GM21723 (cell line): ENCODE measurements around the gene PPP2R3B.
"Not testable (repeated sequence)": the region's sequence is repeated elsewhere in the genome, so short reads cannot be mapped to it uniquely, and the experiment has no call there.

Experiments
- ATAC-seq: cut with Tn5 transposase; IDR thresholded peaks from one replicate; pipeline ENCODE4 v1.9.1; 2021; ENCODE audit warnings: mild to moderate bottlenecking, moderate library complexity; ENCODE audit not compliant: unreplicated experiment

The PPP2R3B gene, protein sequence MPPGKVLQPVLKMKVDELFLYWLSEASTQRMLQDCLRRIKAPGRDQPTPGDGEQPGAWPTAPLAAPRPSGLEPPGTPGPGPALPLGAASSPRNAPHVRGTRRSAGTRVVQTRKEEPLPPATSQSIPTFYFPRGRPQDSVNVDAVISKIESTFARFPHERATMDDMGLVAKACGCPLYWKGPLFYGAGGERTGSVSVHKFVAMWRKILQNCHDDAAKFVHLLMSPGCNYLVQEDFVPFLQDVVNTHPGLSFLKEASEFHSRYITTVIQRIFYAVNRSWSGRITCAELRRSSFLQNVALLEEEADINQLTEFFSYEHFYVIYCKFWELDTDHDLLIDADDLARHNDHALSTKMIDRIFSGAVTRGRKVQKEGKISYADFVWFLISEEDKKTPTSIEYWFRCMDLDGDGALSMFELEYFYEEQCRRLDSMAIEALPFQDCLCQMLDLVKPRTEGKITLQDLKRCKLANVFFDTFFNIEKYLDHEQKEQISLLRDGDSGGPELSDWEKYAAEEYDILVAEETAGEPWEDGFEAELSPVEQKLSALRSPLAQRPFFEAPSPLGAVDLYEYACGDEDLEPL

GRCh38 chrX:386768-387575 is at the start of gene PPP2R3B:
Gene PPP2R3B, minus strand, starts transcription at chrX:386907. Its CDS starts 216 bp downstream, at chrX:386691.
- peak; percentile 94 for ATAC-seq

- no peak for ATAC-seq
These were observed 48.9 kb upstream of the PPP2R3B start for GRCh38 chrX:435536-436122.

DNA sequence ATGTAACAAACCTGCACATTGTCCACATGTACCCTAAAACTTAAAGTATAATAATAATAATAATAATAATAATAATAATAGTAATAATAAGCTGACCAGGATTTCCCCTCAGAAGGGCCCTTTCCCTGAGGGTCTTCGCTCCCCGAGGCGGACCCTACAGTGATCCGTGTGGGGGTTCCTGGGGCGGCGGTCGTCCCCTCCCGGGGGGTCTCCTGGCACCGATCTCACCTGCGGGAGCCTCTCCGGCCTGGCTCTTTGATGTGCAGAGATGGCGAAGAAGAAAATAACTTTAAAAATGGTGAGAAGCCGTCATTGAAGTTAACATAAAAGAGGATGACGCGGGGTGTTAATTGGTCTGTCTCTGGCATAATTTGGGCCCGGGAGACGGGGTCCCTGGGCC is 48.2 kb upstream of the PPP2R3B start:
- ATAC-seq = no peak

DNA sequence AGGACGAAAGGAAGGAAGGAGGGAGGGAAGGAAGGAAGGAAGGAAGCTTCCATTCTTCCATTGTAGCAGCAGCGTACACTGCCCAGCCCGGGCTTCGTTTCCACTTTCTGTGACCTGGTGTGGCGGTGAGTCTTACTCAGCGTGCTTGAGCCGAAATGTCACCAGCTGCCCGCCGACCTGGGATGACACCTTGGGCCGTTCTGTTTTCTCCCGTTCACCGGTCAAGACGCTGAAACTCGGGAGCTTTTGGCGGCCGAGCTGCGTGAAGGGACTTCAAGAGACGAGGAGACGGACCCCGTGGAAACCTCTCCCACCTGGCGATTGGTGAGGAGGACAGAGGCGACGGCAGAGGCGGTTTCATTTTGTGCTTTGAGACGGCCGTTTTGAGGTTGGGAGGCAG is 47.1 kb upstream of the PPP2R3B start:
- ATAC-seq = no peak

- ATAC-seq = not testable (repeated sequence)
These were observed 46.0 kb upstream of the PPP2R3B start for GRCh38 chrX:432666-433065.

- no peak for ATAC-seq
These were observed 44.9 kb upstream of the PPP2R3B start for GRCh38 chrX:431492-432111.

DNA sequence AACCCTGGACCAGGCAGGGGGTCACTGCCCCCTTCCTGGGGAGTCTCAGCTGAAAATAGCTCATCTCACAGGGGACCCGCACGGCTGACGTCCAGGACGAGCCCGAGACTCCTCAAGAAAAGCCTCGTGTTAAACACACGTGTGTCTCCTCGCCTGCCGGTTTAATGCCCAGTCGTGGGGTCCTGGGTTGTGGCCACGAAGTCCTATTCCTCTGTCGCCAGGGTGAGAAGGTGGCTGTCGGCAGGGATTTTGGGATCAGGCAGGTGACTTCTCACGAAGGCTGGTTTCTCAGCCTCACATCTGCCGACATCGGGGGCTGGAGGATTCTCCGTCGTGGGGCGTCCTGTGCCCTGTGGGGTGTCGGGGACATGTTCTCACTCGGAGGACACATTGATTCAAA is 44.3 kb upstream of the PPP2R3B start:
- ATAC-seq = no peak

DNA sequence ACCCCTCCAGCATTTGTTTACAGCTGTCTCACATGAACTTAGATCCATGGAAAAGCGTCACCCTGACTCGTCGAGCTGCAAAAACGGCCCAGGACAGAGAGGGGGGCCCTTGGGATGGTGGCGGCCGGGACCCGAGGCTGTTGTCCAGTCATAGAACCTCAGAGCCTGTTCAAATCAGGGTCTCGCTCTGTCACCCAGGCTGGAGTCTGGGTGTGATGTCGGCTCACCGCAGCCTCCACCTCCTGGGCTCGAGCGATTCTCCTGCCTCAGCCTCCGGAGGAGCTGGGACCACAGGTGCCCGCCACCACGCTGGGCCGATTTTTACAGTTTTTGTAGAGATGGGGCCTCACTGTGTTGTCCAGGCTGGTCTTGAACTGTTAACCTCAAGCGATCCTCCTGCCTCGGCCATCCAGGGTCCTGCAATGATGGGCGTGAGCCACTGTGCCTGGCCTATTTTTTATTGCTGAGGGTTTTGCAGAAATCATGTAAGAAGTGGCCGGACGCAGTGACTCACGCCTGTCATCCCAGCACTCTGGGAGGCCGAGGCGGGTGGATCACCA is 42.6 kb upstream of the PPP2R3B start:
- ATAC-seq = no peak

- no peak for ATAC-seq
These were observed 41.4 kb upstream of the PPP2R3B start for GRCh38 chrX:427812-428725.

DNA sequence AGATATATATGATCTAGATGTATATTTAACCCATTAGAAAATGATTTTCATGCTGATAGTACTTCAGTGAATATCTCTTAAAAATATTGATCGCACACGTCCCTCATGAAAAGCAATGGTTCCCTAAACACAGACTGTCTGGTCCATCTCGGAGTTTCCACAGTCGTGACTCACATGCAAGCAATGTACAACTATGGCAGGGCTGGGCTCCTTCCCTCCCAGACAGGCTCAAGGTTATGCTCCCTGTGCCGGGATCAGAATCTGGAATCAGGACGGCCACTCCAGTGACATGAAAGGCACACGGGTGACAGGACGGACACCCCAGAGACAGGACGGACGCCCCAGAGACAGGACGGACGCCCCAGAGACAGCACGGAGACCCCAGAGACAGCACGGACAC is 40.2 kb upstream of the PPP2R3B start:
- ATAC-seq = no peak

DNA sequence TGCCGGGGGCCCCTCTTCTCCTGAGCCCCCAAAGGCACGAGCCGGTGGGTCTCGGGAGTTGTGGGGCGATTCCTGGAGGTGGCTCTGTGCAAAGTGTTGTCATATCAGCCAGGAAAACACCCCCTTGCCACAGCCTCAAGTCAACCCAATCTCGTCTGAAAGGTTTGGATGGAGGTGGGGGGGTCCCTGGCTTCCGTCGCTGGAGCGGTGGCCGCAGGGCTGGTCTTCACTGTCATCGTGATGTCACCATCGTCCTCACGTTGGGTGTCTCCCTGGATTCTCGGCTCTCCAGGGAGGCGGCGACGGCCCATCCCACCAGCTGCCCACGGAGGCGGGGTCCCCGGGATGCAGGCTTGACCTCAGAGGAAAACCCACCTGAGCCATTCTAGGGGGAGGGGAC is 38.3 kb upstream of the PPP2R3B start:
- no peak for ATAC-seq

DNA sequence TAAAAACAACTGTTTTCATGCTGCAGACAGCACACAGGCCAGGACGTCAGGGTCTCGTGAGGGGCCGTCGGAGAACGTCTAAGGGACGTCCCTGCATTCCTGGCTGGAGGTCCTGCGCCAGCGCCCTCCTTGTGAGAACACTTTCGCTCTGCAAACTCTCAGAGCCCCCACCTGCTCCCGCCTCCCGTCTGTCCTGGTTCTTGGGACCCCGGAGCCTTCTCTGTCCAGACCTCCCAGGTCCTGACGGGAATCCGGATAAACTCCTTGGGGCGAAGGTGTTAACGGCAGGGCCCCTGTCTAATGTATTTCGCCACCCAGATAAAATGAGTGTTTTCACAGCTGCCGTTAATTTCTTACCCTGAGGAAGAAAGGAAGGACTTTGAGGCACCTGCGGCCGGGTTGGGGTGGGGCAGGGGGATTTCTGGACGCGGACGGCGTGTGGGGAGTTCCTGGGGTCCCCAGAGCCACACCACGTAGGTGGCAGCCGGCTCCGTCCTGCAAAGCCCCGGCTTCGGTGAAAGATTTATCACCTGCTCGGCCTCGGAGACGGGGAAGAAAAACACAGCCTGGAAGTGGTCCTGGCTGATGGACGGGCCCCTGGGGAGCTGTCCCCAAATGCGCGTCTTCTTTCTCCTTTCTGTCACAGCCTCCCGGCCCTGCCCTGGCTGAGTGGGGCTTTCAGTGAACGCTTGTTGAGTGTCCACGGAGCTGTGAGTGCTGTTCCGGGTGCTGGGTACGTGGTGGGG is 35.1 kb upstream of the PPP2R3B start:
- ATAC-seq = no peak

- no peak for ATAC-seq
These were observed 34.0 kb upstream of the PPP2R3B start for GRCh38 chrX:420496-421223.

DNA sequence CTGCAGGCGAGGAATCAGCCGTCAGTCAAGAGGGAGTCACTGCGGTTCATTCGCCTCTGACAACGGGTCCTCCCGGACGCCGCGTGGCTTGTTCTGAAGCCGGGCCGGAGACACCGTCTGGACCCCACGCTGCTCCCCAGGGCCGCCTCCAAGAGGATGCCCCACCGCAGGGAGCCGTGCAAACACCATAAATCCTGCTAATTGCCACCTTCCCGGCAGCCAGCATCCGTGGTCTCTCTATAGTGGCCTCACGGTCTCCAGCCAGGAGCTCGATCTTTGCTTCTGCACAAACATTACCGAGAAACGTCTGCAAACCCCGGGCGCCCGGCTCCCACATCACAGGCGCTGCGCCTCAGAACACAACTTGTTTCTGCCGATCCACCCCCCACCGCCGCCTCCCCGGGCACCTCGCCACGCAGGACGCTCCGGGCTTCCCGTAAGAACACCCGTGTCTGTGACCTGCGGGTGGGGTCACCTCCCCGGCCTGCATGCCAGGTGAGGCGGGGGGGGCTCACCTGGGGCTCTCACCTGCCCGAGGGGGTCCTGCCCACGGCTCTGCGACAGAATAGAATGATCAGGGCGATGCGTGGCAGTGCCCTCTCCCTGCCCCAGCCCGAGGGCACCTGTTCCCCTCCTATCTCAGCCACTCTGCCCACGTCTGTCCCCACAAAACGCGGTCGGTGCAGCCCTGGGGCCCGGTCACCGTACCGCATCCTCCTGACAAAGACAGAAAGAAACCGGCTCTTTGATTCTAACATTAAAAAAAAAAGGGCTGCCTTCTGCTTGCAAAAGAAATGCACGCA is 32.4 kb upstream of the PPP2R3B start:
- no peak for ATAC-seq

DNA sequence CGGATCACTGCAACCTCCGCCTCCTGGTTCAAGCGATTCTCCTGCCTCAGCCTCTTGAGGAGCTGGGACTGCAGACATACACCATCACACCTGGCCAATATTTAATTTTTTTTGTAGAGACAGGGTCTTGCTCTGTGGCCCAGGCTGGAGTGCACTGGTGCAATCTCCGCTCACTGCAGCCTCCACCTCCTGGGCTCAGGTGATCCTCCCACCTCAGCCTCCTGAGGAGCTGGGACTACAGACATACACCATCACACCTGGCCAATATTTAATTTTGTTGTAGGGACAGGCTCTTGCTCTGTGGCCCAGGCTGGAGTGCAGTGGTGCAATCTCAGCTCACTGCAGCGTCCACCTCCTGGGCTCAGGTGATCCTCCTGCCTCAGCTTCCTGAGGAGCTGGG is 28.8 kb upstream of the PPP2R3B start:
- ATAC-seq = not testable (repeated sequence)

DNA sequence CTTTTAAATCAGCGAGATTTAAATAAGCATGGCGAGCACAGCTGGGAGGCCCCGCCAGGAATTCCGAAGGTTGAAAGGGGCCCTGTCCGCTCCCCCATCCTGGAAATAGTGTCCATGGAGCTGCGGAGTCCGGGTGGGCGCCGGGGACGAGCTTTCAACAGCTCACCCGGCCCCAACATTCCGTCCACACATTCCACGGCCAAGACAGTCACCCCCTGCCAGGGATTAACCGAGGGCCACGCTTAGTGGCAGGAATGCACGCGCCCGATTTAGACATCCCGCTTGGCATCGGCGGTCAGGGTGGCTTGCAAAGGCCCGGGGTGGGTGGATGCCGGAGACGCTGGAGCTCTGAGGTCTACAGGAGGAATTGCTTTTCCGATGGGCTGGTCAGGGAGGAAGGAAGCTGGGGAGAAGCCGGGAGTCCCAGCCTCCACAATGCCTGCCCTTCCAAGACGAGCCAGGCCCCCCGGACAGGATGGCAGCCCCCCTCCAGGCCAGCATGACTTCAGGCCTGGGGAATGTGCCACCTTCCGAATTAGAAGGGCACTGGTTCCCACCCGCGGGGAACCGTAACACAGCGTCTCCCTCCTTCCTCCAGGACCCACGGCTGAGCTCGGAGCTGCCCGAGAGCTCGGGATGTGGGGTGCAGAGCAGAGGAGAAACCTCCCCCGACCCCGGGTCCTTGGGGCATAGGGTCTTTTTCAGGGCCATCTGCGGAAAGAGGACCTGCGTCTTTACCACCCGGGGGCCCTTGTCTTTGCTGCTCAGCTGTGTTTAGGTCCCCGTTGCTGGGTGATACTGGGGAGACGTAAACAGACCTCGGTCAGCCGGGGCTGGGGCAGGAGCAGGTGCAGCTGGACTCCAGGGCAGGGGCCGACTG is 26.9 kb upstream of the PPP2R3B start:
- no peak for ATAC-seq
